Islet precursor cell (in vitro differentiated cells): Measurements from ENCODE around the gene SELPLG.

Source experiments
- DNase-seq: peaks from one replicate; pipeline ENCODE4 v3.0.0-alpha.2; 2018

The SELPLG gene

GRCh38 chr12:108618079-108618952 is 15.4 kb downstream of the SELPLG start:
- peak; percentile 95 for DNase-seq

GRCh38 chr12:108616941-108617858 is 16.5 kb downstream of the SELPLG start:
- no peak for DNase-seq

GRCh38 chr12:108616359-108616758 is 17.3 kb downstream of the SELPLG start:
- no peak for DNase-seq

GRCh38 chr12:108615918-108616317 is 17.8 kb downstream of the SELPLG start:
- DNase-seq, result no peak

- DNase-seq, result no peak
Measured at GRCh38 chr12:108614639-108615038, 19.1 kb downstream of the SELPLG start.

GRCh38 chr12:108614041-108614440 is 19.7 kb downstream of the SELPLG start:
- DNase-seq, result no peak

GRCh38 chr12:108613548-108613947 is 20.1 kb downstream of the SELPLG start:
- DNase-seq, result no peak

- peak; percentile 83 for DNase-seq
Measured at GRCh38 chr12:108612788-108613282, 20.9 kb downstream of the SELPLG start.

GRCh38 chr12:108611884-108612415 is 21.7 kb downstream of the SELPLG start:
- DNase-seq, result peak; percentile 88

- no peak for DNase-seq
Measured at GRCh38 chr12:108610856-108611605, 22.7 kb downstream of the SELPLG start.

GRCh38 chr12:108610336-108610815 is 23.3 kb downstream of the SELPLG start:
- DNase-seq, result no peak

- DNase-seq, result no peak
Measured at GRCh38 chr12:108609537-108610335, 24.0 kb downstream of the SELPLG start.

- DNase-seq, result no peak
Measured at GRCh38 chr12:108608616-108609015, 25.1 kb downstream of the SELPLG start.

GRCh38 chr12:108607981-108608600 is 25.6 kb downstream of the SELPLG start:
- DNase-seq, result no peak

GRCh38 chr12:108606492-108606891 is 27.2 kb downstream of the SELPLG start:
- no peak for DNase-seq

- DNase-seq, result no peak
Measured at GRCh38 chr12:108605690-108606406, 27.8 kb downstream of the SELPLG start.

- DNase-seq, result no peak
Measured at GRCh38 chr12:108605000-108605689, 28.5 kb downstream of the SELPLG start.

GRCh38 chr12:108604208-108604941 is 29.3 kb downstream of the SELPLG start:
- no peak for DNase-seq

GRCh38 chr12:108603743-108604142 is 30.0 kb downstream of the SELPLG start:
- DNase-seq, result no peak
